Breast epithelium (tissue), 4 donors: Measurements from ENCODE around the gene OR2F2. TPM values are rescaled to one million over a fixed set of nuclear protein-coding genes. Genes with fewer than 3 reads are reported as not detected.

ENCODE experiments used
- DNase-seq, 2 donors: peaks; one replicate each; pipeline ENCODE4 v3.0.0-alpha.2; 2019; ENCODE audit warnings: low spot score in 2 of 2
- H3K27ac ChIP-seq, 2 donors: fragments of 200-600 bp; sonication (generic) in 1 of 2; one replicate each; pipeline ENCODE4 v1.5.1; 2016 to 2019; ENCODE audit warnings: mild to moderate bottlenecking in 1 of 2
- H3K27me3 ChIP-seq, 2 donors: fragments of 200-600 bp; sonication (generic) in 1 of 2; one replicate each; pipeline versions ENCODE4 v1.5.1 to v1.6.0; 2017 to 2019; ENCODE audit warnings: control low read depth in 1 of 2, mild to moderate bottlenecking in 1 of 2
- H3K36me3 ChIP-seq: fragments of 200-600 bp; one replicate; pipeline ENCODE4 v1.5.1; 2019
- H3K4me1 ChIP-seq, 2 donors: fragments of 200-600 bp; sonication (generic); one replicate each; pipeline ENCODE4 v1.5.1; 2016 to 2019; ENCODE audit warnings: control low read depth in 1 of 2
- H3K4me3 ChIP-seq, 3 donors: fragments of 200-600 bp; sonication (generic); 1 replicate in 2 of 3; 2 replicates in 1 of 3; pipeline ENCODE4 v1.5.1; 2016 to 2019; ENCODE audit warnings: mild to moderate bottlenecking in 3 of 3, moderate library complexity in 2 of 3
- H3K9me3 ChIP-seq, 2 donors: fragments of 200-600 bp; sonication (generic) in 1 of 2; one replicate each; pipeline ENCODE4 v1.5.1; 2016 to 2019; ENCODE audit warnings: control low read depth in 1 of 2
- POLR2A ChIP-seq: fragments of 450-650 bp; IDR thresholded peaks from one replicate; pipeline ENCODE4 v1.6.1; 2016; ENCODE audit warnings: antibody characterized with exemption, mild to moderate bottlenecking, moderate library complexity
- POLR2AphosphoS5 ChIP-seq, 3 donors: sonication (generic); formaldehyde crosslinking; IDR thresholded peaks; one replicate each; pipeline ENCODE4 v1.6.1; 2017; ENCODE audit warnings: antibody characterized with exemption in 3 of 3
- intact Hi-C: fragments of 100-400 bp; cut with DNase I; formaldehyde crosslinking; loops from one replicate; pipeline ENCODE4 v1.15.1; 2023; ENCODE audit warnings: low total_unique reads
- total RNA-seq, 3 donors: library from RNA; depleted of rRNA; stranded (reverse); fragments of >200 nt; gene quantifications; one replicate each; pipeline ENCODE4 v1.1.0, GENCODE V29; 2016
- TF ChIP-seq, protein P1 (sequence below), 3 donors: fragments of 450-650 bp; IDR thresholded peaks; one replicate each; pipeline ENCODE4 v1.5.1; 2016 to 2017; ENCODE audit warnings: antibody characterized with exemption in 3 of 3, mild to moderate bottlenecking in 3 of 3, moderate library complexity in 3 of 3

Gene OR2F2
- not detected for total RNA-seq

GRCh38 chr7:143934526-143935325, at the start of gene OR2F2:
Gene OR2F2 (plus strand): TSS chr7:143935233. CDS start chr7:143935233, 0 bp downstream.
- intact Hi-C loops = no loop called here
- no peaks in the 10 kb centered on the region for H3K36me3 ChIP-seq
- DNase-seq = no peak

DNA sequence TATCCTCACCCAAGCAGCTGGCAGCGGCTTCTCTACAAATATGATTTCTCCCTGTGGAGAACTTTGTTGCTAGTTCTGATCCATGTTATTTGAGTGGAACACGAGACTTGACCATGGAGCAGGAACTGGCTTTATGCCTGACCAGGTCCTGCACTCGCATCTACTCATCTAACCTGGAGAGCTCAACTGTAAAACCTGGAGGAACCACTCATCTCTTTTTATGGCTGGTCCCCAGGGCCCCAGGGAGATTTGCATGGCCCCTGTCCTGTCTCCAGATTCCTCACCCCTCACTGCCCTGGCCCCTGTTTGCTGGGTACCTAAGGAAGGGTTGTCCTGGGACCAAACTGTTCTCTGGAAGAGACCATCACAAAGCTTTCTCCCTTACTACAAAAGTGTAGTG, 49.1 kb upstream of the OR2F2 start:
- TF ChIP-seq, protein P1, sequence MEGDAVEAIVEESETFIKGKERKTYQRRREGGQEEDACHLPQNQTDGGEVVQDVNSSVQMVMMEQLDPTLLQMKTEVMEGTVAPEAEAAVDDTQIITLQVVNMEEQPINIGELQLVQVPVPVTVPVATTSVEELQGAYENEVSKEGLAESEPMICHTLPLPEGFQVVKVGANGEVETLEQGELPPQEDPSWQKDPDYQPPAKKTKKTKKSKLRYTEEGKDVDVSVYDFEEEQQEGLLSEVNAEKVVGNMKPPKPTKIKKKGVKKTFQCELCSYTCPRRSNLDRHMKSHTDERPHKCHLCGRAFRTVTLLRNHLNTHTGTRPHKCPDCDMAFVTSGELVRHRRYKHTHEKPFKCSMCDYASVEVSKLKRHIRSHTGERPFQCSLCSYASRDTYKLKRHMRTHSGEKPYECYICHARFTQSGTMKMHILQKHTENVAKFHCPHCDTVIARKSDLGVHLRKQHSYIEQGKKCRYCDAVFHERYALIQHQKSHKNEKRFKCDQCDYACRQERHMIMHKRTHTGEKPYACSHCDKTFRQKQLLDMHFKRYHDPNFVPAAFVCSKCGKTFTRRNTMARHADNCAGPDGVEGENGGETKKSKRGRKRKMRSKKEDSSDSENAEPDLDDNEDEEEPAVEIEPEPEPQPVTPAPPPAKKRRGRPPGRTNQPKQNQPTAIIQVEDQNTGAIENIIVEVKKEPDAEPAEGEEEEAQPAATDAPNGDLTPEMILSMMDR (IDR thresholded peaks at IDR 0.05) = no peak
- TF ChIP-seq POLR2AphosphoS5 (IDR thresholded peaks at IDR 0.05) (no peak), POLR2A (no peak)
- H3K27ac ChIP-seq = no peak overlapping the region
- H3K27me3 ChIP-seq = no peaks in the 10 kb centered on the region
- DNase-seq = no peak
- no peak overlapping the region for H3K4me3 ChIP-seq
- H3K4me1 ChIP-seq = no peaks in the 10 kb centered on the region
- H3K9me3 ChIP-seq = peaks cover 0 to 4% of the 10 kb centered on the region in 2 donors
- intact Hi-C loops = no loop called here
- H3K36me3 ChIP-seq = no peaks in the 10 kb centered on the region

More at GRCh38 chr7:143934526-143935325, at the start of gene OR2F2:
- Histone ChIP-seq H3K4me1 (no peaks in the 10 kb centered on the region), H3K27me3 (no peaks in the 10 kb centered on the region), H3K27ac (no peak within 1 kb of the TSS), H3K9me3 (peaks cover 4 to 5% of the 10 kb centered on the region in 2 donors), H3K4me3 (no peak within 1 kb of the TSS)
- TF ChIP-seq, protein P1 (IDR thresholded peaks at IDR 0.05) = no peak

DNA sequence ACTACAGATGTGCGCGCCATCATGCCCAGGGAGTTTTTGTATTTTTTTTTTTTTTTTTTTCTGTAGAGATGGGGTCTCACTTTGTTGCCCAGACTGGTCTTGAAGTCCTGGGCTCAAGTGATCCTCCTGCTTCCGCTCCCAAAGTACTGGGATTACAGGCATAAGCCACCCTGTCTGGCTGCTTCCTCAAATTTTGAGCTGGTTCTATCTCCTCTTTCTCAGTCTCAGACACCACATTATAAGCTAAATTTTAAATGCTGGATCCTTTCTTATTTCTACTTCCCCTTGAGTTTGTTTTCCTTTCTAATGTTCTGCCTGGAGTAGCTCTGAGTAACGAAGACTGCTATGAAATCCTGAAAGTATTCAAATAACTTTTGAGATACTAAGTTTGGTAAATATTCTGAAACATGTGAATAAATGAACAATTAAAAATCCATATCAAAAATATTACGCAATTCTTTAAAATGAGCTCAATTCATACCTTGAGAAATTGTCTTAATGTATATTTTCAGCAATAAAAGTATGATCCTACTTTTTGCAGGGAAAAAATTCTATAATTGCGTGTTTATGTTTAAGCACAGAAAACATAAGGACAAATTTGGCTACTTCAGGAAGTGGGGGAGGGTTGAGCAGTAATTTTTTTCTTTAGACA, 48.1 kb upstream of the OR2F2 start:
- Histone ChIP-seq H3K4me1 (no peaks in the 10 kb centered on the region), H3K27me3 (no peaks in the 10 kb centered on the region), H3K27ac (no peak overlapping the region), H3K9me3 (peaks cover 0 to 4% of the 10 kb centered on the region in 2 donors), H3K4me3 (no peak overlapping the region), H3K36me3 (no peaks in the 10 kb centered on the region)
- intact Hi-C loops = no loop called here
- DNase-seq = no peak
- TF ChIP-seq POLR2AphosphoS5 (IDR thresholded peaks at IDR 0.05) = no peak
- TF ChIP-seq, protein P1 (IDR thresholded peaks at IDR 0.05) = no peak
- no peak for TF ChIP-seq POLR2A

GRCh38 chr7:143889068-143889467, 46.0 kb upstream of the OR2F2 start:
- no peaks in the 10 kb centered on the region for H3K36me3 ChIP-seq
- H3K27ac ChIP-seq = no peak overlapping the region
- intact Hi-C loops = no loop called here
- no peaks in the 10 kb centered on the region for H3K4me1 ChIP-seq
- no peak overlapping the region for H3K4me3 ChIP-seq
- TF ChIP-seq POLR2A (no peak), POLR2AphosphoS5 (IDR thresholded peaks at IDR 0.05) (no peak)
- TF ChIP-seq, protein P1 (IDR thresholded peaks at IDR 0.05) = no peak
- DNase-seq = no peak
- H3K27me3 ChIP-seq = no peaks in the 10 kb centered on the region
- peaks cover 4% of the 10 kb centered on the region in 2 donors for H3K9me3 ChIP-seq

DNA sequence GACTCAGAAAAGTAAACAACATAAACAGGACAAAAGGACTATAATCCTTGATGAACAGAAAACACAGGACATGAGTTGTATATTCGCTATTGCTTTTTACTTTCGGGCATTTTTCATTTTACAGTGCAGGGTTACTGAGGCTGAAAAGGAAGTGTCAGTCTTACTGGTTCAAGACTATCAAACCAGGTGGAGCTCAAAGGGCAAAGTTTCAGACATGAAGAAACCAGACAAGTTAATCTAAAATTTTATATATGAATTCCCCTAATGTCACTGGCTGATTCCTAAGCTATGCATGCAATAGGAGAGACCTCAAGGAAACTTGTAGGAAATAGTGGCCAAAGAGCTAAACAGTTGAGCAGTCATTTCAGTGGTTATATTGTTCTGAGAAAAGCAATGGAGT, 44.5 kb upstream of the OR2F2 start:
- TF ChIP-seq, protein P1 (IDR thresholded peaks at IDR 0.05) = no peak
- TF ChIP-seq POLR2A (no peak), POLR2AphosphoS5 (IDR thresholded peaks at IDR 0.05) (no peak)
- Histone ChIP-seq H3K4me3 (no peak overlapping the region), H3K36me3 (no peaks in the 10 kb centered on the region), H3K27me3 (no peaks in the 10 kb centered on the region), H3K9me3 (peaks cover 4% of the 10 kb centered on the region in 2 donors), H3K4me1 (no peaks in the 10 kb centered on the region), H3K27ac (no peak overlapping the region)
- intact Hi-C loops = no loop called here
- no peak for DNase-seq
